NCI-H345 treated with DMSO at 0.1 percent for 48 hours (cell line): ENCODE data around the gene SSR2.
"Not testable (repeated sequence)": the region's sequence is repeated elsewhere in the genome, so short reads cannot be mapped to it uniquely, and the experiment has no call there.

Experiments
- DNase-seq: peaks from one replicate; lab custom pipeline; 2025; ENCODE audit not compliant: unreplicated experiment; lab: John Stamatoyannopoulos, UW

SSR2 gene

DNA sequence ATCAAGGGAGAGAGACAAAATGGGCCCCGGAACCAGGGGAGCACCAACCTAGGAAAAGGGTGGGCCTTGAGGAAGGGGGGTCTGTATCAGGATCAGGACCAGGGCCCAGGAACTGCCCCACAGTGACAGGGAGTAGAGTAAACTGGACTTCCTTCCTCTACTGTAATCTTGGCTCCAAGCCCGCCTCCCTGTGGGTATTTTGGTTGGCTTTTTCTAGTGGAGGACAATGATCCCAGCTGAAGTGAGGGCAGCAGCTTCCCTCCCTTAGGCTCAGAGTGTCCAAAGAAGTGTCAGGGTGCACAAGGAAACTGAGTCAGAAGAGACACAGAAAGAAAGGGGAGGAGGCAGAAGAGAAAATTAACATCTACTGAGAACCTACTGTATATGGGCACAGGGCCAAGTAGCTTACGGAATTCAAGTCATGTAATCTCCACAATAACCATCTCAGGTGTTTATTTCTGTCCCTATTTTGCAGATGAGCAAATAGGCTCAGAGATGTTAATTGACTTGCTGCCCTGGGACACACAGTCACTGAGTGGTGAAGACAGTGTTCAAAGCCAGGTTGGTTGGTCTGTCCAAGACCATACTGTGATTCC lies 28.0 kb upstream of the SSR2 start:
- no peak for DNase-seq

DNA sequence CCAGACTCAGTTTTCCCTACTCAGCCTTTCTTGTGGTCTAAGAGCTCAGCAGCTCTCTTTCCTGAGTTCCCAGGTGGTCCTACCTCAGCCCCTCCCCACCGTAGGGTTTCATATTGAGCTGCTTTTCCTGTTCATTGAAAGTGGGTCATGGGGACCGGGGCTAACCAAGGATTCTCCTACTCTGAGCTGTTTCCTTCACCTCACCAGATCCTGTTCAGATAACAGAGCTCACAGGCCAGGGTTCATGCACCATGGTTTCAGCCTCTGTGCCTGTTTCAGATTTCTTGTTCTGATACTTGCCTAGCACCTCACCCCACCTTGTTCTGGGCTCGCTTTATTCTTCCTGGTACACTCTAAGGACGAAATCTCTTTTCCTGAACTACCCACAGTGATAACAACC lies 24.3 kb upstream of the SSR2 start:
- DNase-seq = no peak

DNA sequence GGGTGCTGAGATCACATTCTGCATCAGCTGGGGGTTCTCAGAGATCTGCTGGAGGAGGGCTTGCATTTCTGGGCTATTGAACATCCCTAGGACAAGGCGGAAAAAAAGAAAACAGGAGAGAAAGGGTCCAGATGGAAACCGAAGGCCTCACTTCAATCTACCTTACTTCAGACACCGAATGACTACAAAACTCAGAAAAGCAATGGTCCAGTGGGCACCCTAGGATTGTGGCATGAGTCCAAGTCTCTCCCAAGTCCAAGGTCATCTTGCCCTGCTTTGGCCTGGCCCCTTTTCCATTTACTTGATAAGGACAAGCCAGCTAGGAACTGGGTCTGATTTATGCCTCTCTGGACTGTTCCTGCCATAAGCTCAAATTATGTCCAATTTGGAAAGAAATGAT lies 22.1 kb upstream of the SSR2 start:
- no peak for DNase-seq

DNA sequence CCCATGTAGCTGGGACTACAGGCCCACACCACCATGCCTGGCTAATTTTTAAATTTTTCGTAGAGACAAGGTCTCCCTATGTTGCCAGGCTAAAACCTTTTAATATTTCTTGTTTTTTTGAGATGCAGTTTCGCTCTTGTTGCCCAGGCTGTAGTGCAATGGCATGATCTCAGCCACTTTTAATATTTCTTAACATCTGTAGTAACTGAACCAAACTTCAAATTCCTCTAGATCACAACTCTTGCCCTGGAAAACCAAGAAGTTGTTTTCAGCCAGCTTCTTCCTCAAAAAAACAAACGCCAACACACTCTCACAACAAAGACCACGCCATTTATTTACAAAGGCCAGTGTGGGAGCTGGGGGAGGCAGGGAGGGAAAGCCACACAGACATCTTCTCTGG lies 14.2 kb upstream of the SSR2 start:
- DNase-seq = not testable (repeated sequence)

DNA sequence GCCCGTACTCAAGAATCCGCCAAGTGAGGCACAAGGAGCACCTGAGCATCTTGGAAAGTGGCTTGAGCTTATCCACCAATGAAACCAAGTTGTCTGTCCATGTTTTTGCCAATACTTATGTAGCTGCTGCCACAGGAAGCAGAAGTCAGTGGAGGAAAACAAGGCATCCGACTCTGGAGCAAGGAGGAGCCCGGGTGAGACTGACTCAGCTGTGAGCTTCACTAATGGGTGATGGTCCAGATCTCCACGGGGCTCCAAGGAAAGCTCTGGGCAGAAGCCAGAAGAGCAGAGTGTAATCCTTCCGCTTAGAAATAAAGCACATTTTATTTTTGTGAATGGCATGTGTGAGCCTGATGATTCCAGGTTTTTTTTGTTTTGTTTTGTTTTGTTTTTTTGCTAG lies 12.3 kb upstream of the SSR2 start:
- no peak for DNase-seq

DNA sequence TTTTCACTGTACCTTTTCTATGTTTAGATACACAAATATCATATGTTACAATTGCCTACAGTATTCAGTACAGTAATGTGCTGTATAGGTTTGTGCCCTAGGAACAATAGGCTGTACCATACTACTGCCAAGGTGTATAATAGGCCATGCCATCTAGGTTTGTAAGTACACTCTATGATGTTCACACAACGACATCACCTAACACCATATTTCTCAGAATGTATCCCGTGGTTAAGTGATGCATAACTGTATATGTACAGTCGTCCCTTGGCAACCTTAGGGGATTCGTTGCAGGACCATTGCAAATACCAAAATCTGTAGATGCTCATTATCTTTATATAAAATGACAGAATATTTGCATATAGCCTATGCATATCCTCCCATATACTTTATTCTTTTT lies 5.8 kb upstream of the SSR2 start:
- DNase-seq = no peak

DNA sequence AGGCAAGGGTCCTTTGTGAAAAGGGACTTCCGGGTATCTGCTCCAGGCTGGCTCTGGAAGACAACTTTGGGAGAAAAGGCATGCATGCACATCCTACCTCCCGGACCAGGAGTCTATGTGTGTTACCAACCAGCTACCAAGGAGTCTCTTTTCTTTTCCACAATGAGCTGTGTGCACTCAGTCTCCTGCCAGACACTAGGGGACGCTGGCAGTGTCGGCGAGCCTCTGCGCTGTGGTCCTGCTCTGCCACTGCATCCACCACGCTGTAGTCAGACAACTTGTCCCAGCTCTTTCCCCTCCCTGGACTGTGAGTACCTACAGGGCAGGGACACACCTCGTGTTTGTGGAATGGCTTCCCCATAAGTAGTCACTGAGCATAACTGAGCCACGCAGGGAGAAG lies 5.1 kb upstream of the SSR2 start:
- DNase-seq = no peak

DNA sequence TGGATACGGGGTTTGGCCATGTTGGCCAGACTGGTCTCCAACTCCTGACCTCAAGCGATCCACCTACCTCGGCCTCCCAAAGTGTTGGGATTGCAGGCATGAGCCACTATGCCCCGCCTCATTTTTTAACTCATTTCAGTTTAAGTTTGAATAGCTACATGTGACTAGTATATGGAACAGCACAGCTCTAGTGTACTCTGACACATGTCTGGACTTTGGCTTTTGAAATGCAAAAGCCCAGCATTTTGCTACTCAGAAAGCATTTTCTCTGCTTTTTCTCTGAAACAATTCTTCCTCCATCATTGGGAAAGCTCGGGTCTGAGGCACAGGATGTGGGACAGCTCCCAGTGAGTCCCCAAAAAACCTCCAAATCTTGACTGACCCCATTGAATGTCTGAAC lies 4.0 kb upstream of the SSR2 start:
- no peak for DNase-seq

DNA sequence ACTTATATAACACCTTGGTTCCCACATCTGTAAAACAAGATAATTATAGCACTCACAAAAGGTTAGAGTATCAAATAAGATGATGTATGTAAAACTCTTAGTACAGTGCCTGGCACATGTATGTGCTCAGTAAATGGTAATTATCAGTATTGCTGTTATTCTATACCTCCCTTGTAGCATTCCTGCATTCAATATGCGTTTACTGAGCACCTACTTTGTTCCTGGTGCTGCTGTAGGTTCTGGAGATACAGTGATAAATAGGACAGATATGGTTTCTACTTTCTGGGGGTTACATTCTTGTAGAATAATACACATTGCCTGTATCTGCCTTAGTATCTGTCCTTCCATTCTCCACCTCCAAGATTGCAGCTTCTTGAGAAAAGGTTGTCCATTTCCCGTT lies 1.2 kb upstream of the SSR2 start:
- DNase-seq = no peak

DNA sequence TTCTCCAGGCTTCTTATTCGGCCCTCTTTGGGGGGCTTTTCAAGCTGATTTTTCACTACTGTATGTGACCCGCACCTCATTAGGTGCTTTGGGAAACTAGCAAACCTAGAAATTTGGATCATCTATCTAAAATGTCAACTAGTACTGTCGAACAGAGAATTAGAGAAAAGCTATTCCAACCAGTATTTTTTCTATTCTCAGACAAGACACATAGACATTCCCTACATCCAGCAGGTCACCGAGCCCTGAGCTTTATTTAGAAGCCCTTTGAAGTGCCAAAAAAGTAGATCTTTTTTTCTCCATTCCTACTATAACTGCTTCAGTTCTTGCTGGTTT lies 310 bp upstream of the SSR2 start:
- no peak for DNase-seq

DNA sequence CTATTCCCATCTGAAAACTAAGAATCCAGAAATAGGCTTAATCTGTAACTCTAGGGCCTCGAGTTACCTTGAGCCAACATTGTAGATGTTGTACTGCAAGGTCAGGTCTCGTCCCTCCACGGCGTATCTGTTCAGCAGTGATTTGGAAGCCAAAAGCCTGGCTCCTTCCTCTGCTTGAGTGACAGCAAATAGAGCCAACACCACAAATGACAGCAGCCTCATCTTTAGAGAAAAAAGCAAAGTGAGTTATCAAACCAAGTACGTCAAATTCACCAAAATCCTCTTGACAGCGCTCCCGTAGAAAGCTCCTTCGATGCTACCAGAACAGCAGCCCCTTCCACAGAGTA lies 832 bp downstream of the SSR2 start:
- no peak for DNase-seq

DNA sequence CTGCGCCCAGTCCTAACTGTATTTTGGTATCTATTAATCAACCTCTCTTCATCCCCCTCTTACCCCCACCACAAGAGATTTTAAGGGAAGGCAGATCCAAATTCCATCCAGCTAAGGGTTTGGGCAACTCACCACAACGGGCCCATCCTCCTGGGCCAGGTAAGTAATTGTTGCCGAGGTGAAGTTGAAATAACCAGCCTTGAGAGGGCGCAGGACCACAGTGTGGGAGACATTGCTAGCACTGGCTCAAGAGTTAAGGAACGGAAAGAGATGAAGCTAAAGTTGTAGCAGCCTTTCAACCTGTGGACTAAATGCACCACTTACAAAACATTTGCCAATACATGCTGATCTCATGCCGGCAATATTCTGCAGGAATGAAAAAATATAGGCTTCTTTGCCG lies 5.9 kb downstream of the SSR2 start:
- DNase-seq = no peak

DNA sequence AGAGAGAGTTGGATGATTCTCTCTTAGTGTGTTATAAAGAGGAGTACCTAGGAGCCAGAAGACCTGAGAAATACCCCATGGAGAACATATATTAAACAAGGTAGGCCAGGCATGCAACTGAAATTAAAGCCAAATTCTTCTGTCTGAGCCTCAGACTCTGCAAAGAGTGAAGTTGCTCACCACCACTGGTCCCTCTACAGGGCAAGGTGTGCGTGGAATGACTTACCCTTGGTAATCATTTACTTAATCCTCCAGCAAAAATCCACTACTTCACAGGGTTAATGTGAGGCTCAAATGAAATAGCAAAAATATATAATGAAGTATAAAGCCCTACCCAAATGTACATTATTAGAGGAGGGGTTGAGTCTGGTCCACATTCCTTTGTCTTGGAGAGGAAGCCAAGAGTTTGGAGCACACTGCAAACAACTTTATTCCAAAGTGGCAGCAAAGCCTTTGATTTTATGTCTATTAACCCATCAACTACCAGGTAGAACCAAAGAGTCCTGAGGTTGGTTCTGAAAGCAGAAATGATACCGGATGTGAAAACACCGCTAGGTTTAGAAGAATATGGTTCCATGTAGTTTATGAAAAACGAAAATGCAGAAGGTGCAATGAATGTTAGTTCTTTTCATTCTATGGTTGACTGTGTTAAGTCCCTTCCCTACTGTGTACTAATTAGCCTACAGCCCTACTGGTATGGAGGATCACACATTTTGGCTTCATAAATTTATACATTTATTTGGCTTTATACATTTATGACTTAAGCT lies 8.5 kb downstream of the SSR2 start:
- DNase-seq = no peak

DNA sequence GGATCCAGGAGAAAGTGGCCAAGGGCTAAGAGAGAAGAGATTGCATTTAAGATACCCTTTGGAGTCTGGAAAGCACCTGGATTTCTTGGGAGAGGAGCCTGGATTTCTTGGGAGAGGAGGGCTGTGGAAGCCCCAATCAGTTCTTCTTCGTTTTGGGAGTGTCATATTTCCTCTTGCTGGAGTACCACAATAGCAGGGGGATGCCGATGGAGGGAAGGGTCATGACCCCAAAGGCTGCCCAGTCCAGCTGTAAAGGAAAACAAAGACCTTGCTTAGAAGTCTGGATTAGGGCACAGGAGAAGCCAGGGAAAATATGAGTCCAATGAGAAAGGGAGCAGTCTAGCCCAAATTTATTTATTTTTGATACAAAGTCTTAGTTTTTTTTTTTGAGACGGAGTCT lies 11.3 kb downstream of the SSR2 start:
- no peak for DNase-seq

DNA sequence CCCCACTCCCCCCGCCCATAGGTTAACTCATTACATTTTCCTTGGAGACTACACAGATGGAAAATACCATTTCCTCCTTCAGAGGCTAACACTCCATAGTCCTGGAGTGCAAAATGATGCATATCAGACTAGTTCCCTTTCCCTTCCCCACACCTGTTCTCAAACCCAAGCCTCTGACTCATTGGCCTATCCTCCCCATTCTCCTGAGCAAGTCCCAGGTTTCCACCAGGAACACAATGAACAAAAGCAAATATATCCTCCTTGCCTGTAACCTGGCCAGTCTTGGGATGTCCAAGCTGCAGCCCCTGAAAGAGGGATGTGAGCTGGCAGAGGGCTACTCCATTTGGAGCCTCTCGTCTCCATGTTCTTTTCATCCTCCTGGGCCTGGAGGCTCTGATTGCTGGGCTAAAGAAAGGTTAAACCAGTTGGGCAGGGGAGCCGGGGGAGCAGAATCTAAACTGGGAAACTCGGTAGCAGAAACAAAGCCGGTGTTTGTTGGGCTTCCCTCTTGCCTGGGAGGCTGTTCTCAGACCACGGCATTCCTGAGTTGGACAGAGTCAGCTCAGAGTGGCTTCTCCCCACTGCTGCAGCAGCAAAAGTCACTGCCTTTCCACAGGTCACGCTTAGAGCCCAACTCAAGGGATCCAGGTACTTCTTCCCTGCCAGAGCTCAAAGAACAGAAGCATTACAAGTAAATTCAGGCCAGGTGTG lies 13.9 kb downstream of the SSR2 start:
- DNase-seq = no peak

DNA sequence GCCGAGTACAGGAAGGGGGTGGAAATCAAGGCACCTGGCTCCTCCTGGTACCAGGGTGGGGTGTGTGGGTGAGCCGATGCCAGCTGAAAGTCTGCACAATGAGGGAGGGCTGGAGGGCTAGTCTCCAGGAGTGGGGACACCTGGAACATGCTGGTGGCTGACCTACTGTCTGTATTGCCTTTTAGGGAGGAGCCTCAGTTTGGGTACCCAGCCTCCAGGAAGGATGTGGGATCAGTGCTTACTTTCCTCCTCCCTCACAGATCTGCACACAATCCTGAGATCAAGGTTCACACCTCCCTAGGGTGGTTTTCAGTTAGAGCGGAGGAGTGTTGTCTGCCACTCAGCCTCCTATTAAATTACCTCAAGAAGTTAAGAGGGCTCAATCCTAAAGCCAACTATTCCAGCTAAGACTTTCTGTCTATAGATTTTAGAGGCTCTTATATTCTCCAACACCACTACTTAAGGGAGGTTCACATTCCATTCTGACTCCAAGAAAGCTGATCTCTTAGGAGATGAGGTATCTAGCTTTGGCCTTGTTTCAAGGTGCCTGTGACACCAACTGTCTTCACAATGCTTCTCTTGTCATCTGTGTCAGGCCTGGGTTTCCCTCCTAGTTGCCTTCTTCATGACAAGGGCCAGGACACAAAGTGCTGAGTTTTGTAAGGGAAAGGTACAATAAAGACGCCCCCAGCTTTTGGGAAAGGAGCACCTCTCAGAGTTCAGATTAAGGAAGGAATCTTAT lies 15.7 kb downstream of the SSR2 start:
- no peak for DNase-seq

DNA sequence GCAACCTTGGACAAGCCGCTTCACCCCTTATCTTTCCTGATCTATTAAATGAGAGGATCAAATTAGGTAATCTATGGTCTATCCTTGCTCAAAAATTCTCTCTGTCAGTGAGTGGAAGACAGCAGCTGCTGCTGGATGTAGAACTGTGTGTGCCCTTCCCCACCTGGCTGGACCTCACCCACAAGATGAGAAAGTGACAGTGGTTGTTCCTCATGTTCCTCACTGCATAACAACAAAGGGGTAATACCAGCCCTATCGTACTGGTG lies 16.9 kb downstream of the SSR2 start:
- DNase-seq = no peak

DNA sequence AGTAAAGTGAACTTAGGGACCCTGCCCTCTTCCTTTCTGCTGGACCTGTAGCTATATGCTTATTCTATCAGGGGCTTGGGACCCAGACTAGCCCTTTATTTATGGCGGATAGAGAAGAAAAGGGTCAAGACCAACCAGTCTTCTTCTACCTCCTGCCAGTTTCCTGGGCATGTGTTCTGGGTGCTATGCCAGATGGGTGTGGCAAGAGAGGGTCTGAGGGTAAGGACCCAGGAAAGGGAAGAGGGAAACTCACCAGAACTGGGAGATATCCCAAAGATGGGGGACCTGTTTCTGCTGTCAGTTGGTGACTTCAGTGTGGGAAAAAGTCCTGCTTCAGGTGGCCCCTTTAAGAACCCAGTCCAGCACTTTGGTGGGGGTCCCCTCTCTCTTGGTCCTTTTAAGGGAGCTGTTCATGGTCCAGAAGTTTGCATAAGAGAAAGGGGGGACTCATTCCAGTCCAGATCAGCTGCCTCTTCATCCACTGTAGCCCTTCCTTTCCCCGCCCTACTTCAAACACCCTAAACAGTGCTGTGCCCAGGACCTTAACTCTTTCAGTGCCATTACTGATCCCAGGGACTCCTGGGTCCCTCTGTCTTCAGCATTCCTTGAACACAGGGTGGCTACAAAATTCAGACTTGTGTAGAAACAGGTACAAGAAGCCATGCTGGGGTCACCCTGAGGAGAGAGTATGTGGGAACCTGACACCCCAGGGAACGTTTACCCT lies 18.4 kb downstream of the SSR2 start:
- no peak for DNase-seq

DNA sequence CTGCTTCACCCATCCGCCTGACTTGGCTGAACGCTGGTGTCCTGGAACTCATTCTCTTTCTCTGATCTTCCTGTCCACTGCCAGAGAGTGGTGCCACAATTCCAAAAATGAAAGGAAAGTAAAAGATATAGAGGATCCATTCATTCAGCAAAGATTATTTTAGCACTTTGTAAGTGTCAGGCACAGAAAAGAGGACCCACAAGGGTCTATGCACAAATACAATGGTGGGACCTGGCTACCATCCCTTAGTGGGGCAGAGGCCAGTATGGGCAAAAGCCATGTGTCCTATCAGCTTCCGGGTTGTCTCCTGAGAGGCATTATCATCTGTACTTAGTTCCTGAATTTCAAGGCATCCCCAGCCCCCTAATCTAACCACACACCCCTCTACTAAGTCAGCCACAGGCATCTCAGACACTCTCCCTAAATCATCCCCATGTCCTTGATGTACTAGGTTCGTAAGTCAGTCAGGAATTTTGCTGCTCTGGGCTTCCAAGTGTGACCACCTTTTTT lies 19.0 kb downstream of the SSR2 start:
- no peak for DNase-seq

DNA sequence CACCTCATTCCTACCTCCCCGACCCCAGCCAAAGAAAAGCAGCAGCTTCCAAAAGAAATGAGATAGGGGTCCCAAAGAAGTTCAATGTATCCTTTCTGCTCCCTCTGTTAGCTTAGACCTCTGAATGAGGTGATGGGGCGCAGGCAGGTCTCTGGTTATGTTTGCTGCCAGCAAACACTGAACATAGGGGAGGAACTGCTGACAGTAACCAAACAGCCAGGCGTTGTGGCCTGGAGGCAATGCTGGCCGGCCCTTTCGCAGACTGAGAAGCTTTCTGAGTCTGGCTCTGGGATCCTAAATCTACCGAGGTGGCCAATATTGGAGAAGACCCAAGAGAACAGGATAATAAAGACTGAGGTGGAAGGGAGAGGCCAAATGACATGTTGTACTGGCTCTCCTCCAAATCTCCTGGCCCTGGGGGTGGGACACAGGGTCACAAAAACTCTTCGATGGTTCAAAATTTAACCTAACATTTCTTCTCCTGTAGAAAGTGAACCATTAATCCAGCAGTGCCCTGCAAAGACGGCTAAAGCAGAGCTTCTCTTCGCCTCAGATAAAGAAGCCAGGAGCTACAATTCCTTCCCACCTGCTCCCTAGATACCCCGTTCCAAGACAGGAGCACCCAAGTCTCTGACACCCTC lies 19.6 kb downstream of the SSR2 start:
- DNase-seq = no peak

DNA sequence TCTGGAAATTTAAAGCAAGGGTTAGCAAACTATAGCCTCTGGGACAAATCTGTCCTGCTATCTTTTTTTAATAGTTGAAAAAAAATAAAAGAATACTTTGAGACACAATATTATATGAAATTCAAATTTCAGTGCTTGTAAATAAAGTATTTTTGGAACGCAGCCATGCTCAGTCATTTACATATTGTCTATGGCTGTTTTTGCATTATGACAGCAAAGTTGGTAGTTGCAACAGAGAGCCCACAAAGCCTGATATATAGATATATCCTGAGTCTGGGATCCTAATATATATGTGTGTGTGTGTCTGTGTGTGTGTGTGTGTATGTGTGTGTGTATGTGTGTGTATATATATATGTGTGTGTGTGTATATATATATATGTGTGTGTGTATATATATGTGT lies 20.8 kb downstream of the SSR2 start:
- DNase-seq = no peak
